ENCODE results near the gene EHD1. TPM values are rescaled to one million over a fixed set of nuclear protein-coding genes. Genes with fewer than 3 reads are reported as not detected.

Gene EHD1
- total RNA-seq, 5 donors from 2014 or later (not counting 1 experiment from before 2014, with no cell fraction given): 126 to 286 (median 269) TPM

DNA sequence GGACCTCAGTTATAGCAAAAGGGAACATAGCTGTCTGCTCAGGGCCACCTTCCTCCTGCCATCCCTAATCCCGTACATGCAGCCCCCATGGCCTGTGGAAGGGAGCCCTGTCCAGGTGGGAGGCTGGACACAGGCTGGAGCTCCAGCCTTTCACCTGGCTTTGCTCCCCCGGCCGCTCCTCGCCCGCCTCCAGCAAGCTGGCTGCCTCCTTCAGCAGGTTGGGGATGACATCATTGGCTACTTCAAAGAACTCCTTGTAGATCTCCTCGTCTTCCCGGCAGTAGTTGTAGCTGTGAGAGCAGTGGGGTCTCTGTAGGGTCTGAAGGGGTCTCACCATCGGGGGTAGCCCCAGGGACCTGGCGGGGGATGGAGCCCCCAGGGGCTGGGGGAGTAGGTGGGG lies 72.9 kb downstream of the EHD1 start:
- POLR2A ChIA-PET: interaction anchor here in 1 of 2 donors (0.7 kb wide), 1 partner anchor 28 kb away, joined by 3 read pairs; no protein-coding TSS in a partner anchor
- H3K4me3 Mint-ChIP-seq: no peak overlapping the region
- H3K4me1 ChIP-seq (ENCODE audit: control insufficient read depth in 1 of 2, extremely low read depth in 1 of 2, insufficient read depth in 2 of 2, low read length in 2 of 2): peaks cover 6 to 50% of the 10 kb centered on the region in 2 experiments

DNA sequence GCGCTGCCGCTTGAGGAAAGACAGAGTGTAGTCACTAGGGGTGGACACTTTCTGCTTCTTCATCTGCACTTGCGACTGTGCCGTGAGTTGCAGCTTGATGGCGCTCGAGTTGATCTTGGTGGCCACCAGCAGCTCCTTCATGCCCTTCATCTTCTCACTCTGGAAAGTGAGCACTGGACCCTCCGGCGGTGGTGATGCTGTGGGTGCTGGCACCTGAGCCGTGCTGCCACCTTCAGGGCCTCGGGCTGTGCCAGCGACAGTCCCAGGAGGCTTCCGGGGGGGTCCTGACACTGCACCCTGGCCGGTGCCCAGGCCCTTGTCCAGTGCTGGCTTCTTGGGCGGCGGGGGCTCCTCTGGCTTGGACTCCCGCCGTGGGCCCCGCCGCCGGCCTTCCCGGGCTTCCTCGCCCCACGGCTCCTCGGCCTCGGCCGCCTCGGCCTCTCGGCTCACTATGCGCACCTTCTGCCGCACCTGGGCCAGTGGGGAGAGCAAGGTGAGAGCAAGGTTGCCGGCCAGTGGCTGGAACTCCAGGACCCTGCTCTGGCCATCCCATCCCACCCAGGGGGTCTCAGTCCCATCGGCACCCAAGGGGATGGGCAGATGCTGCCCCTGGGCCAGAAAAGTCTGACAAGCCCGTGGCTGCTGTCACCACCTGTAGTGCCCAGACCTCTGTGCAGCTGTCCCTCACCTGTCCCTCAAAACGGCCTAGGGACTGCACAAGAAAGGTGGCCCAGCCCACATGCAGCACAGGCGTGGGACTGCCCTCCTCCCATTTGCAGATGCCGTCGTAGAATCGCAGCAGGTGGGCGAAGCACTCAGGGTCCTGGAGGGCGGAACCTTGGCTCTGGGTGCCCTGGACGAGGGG lies 73.8 kb downstream of the EHD1 start:
- Histone ChIP-seq H3K36me3 (ENCODE audit: control insufficient read depth in 2 of 2, extremely low read depth in 1 of 2, insufficient read depth in 1 of 2, low read length in 1 of 2) (peaks cover 12 to 49% of the 10 kb centered on the region in 2 donors), H3K9me3 (no peaks in the 10 kb centered on the region), H3K4me1 (ENCODE audit: control insufficient read depth in 1 of 2, extremely low read depth in 1 of 2, insufficient read depth in 2 of 2, low read length in 2 of 2) (peaks cover 6 to 48% of the 10 kb centered on the region in 2 experiments), H3K27me3 (replicated peaks in 1 of 2; ENCODE audit: control insufficient read depth in 2 of 2, extremely low read depth in 1 of 2, insufficient read depth in 2 of 2, low read length in 1 of 2) (no peaks in the 10 kb centered on the region), H3K4me3 (ENCODE audit: control insufficient read depth in 1 of 2, extremely low read depth in 1 of 2, low read length in 1 of 2) (no peak overlapping the region), H3K27ac (ENCODE audit: low read length) (no peak overlapping the region)
- Mint-ChIP-seq H3K4me1 (peaks cover 30 to 47% (median 41%) of the 10 kb centered on the region in 3 donors), H3K27ac (peak overlapping the region in 1 of 2 donors; percentile 92), H3K4me3 (peak overlapping the region; percentile 84 to 86 (median 84)), H3K36me3 (peaks cover 21% of the 10 kb centered on the region), H3K27me3 (no peaks in the 10 kb centered on the region), H3K9me3 (no peaks in the 10 kb centered on the region)
- DNase-seq: no peak
- 94% methylated on average over 18 of the region's 41 CpGs for WGBS (ENCODE audit: insufficient coverage)
- ATAC-seq (replicated peaks in 1 of 4): no peak
- ChIA-PET CTCF (no interaction called here), POLR2A (interaction anchor here (0.5 to 0.7 kb wide), 2 partner anchors 26 kb away, joined by 3 to 5 read pairs; no protein-coding TSS in a partner anchor)

More for the DNA sequence above, 72.9 kb downstream of the EHD1 start:
- no peaks in the 10 kb centered on the region for H3K9me3 Mint-ChIP-seq
- Histone ChIP-seq H3K27ac (ENCODE audit: low read length) (no peak overlapping the region), H3K27me3 (replicated peaks in 1 of 2; ENCODE audit: control insufficient read depth in 2 of 2, extremely low read depth in 1 of 2, insufficient read depth in 2 of 2, low read length in 1 of 2) (no peaks in the 10 kb centered on the region), H3K9me3 (no peaks in the 10 kb centered on the region), H3K4me3 (ENCODE audit: control insufficient read depth in 1 of 2, extremely low read depth in 1 of 2, low read length in 1 of 2) (no peak overlapping the region), H3K36me3 (ENCODE audit: control insufficient read depth in 2 of 2, extremely low read depth in 1 of 2, insufficient read depth in 1 of 2, low read length in 1 of 2) (peaks cover 11 to 40% of the 10 kb centered on the region in 2 donors)
- no peak for DNase-seq
- H3K27me3 Mint-ChIP-seq: no peaks in the 10 kb centered on the region
- peaks cover 18% of the 10 kb centered on the region for H3K36me3 Mint-ChIP-seq
- ATAC-seq (replicated peaks in 1 of 4): no peak
- CTCF ChIA-PET: no interaction called here
- peaks cover 36 to 52% (median 46%) of the 10 kb centered on the region in 3 donors for H3K4me1 Mint-ChIP-seq
- 93% methylated on average over 5 of the region's 9 CpGs for WGBS (ENCODE audit: insufficient coverage)
- no peak overlapping the region for H3K27ac Mint-ChIP-seq

DNA sequence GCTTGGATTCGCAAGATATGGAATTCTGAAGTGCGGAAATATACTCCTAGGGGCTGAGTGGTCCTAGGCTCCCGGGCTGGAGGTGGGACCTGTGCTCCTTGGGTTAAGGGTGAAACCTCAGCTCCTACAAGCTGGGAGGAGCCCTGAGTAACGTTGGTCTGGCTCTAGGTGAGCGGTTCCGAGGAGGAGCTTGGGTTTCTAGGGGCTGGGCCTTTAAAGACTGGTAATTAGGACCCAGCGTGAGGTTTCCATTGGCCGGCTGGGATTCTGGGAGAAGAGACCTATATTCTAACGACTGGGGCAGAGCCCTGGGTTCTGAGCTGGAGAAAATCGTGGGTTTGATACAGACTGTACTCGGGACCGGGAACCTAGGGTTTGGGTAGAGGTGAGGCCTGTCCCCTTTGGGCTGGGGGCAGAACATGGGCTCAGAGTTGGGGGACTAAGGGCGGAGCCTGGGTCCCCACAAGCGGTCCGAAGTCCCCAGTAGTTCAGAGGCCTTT lies 74.5 kb downstream of the EHD1 start:
- no peaks in the 10 kb centered on the region for H3K9me3 Mint-ChIP-seq
- H3K4me1 Mint-ChIP-seq: peaks cover 26 to 45% (median 36%) of the 10 kb centered on the region in 3 donors
- WGBS (ENCODE audit: insufficient coverage): 63% methylated on average over 15 of the region's 15 CpGs
- Histone ChIP-seq H3K4me1 (ENCODE audit: control insufficient read depth in 1 of 2, extremely low read depth in 1 of 2, insufficient read depth in 2 of 2, low read length in 2 of 2) (peaks cover 6 to 44% of the 10 kb centered on the region in 2 experiments), H3K4me3 (ENCODE audit: control insufficient read depth in 1 of 2, extremely low read depth in 1 of 2, low read length in 1 of 2) (peak overlapping the region; percentile 77 to 87), H3K9me3 (no peaks in the 10 kb centered on the region), H3K27ac (ENCODE audit: low read length) (peak overlapping the region; percentile 90), H3K36me3 (ENCODE audit: control insufficient read depth in 2 of 2, extremely low read depth in 1 of 2, insufficient read depth in 1 of 2, low read length in 1 of 2) (peaks cover 13 to 56% of the 10 kb centered on the region in 2 donors), H3K27me3 (replicated peaks in 1 of 2; ENCODE audit: control insufficient read depth in 2 of 2, extremely low read depth in 1 of 2, insufficient read depth in 2 of 2, low read length in 1 of 2) (no peaks in the 10 kb centered on the region)
- ChIA-PET POLR2A (interaction anchor here (0.5 to 0.7 kb wide), 2 partner anchors 25 kb away, joined by 3 to 5 read pairs; no protein-coding TSS in a partner anchor), CTCF (no interaction called here)
- H3K4me3 Mint-ChIP-seq: peak overlapping the region; percentile 84 to 86 (median 84)
- DNase-seq: no peak
- peaks cover 23% of the 10 kb centered on the region for H3K36me3 Mint-ChIP-seq
- H3K27ac Mint-ChIP-seq: peak overlapping the region; percentile 92 to 94
- H3K27me3 Mint-ChIP-seq: no peaks in the 10 kb centered on the region
- no peak for ATAC-seq (replicated peaks in 1 of 4)

DNA sequence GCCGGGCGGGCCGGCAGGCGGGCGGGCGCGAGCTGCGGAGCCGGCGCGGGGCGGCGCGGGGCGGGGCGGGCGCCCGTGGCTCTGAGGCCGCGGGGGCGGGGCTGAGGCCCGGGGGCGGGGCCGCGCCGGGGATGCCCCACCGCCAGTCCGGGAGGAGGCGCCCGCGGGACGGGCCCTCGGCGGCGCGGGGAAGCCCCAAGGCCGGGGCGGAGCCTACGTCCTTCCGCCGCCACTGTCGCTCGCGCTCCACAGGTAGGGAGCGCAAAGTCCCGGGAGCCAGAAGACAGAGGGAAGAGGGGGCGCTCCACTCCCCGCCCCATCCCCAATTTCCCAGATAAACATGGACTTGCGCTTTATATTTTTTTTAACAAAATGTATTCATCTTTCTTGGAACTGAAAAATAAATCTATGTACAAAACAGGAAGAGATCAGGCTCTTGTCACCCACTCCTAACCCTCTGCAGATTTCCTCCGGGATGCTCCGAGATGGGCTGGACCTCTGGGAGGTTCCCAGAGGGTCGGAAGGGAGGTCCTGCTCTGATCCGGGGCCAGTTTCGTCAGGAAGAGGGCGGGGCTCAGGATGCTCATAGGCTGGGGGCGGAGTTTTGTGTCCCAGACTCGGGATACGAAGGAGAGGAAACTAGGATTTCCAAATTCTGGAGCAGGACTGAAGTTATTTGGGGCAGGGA lies 75.1 kb downstream of the EHD1 start, which contains the start of gene MAP4K2:
TSS of gene MAP4K2 (minus strand) at position 57 of the 688 bp plus-strand sequence. CDS start 65 bp downstream, outside the sequence.
- no peaks in the 10 kb centered on the region for H3K27me3 Mint-ChIP-seq
- Histone ChIP-seq H3K4me3 (ENCODE audit: control insufficient read depth in 1 of 2, extremely low read depth in 1 of 2, low read length in 1 of 2) (peak within 1 kb of the TSS; percentile 77 to 87), H3K27ac (ENCODE audit: low read length) (peak within 1 kb of the TSS; percentile 90), H3K27me3 (replicated peaks in 1 of 2; ENCODE audit: control insufficient read depth in 2 of 2, extremely low read depth in 1 of 2, insufficient read depth in 2 of 2, low read length in 1 of 2) (no peaks in the 10 kb centered on the region), H3K4me1 (ENCODE audit: control insufficient read depth in 1 of 2, extremely low read depth in 1 of 2, insufficient read depth in 2 of 2, low read length in 2 of 2) (peaks cover 6 to 41% of the 10 kb centered on the region in 2 experiments), H3K36me3 (ENCODE audit: control insufficient read depth in 2 of 2, extremely low read depth in 1 of 2, insufficient read depth in 1 of 2, low read length in 1 of 2) (peaks cover 19 to 56% of the 10 kb centered on the region in 2 donors), H3K9me3 (no peaks in the 10 kb centered on the region)
- H3K4me3 Mint-ChIP-seq: peak within 1 kb of the TSS; percentile 84 to 86 (median 84)
- ATAC-seq (replicated peaks in 1 of 4): peak; percentile 89 to 96 (median 92)
- peaks cover 26% of the 10 kb centered on the region for H3K36me3 Mint-ChIP-seq
- 0% methylated on average over 25 of the region's 58 CpGs for WGBS (ENCODE audit: insufficient coverage)
- ChIA-PET CTCF (interaction anchor here in 1 of 2 donors (1.3 kb wide), 2 partner anchors 25 to 41 kb away, joined by 3 to 4 read pairs; partner anchors contain the start of gene SF1), POLR2A (no interaction called here)
- peaks cover 30 to 46% (median 37%) of the 10 kb centered on the region in 3 donors for H3K4me1 Mint-ChIP-seq
- peak within 1 kb of the TSS; percentile 92 to 94 for H3K27ac Mint-ChIP-seq
- H3K9me3 Mint-ChIP-seq: no peaks in the 10 kb centered on the region
- peak; percentile 71 to 95 (median 81) for DNase-seq

DNA sequence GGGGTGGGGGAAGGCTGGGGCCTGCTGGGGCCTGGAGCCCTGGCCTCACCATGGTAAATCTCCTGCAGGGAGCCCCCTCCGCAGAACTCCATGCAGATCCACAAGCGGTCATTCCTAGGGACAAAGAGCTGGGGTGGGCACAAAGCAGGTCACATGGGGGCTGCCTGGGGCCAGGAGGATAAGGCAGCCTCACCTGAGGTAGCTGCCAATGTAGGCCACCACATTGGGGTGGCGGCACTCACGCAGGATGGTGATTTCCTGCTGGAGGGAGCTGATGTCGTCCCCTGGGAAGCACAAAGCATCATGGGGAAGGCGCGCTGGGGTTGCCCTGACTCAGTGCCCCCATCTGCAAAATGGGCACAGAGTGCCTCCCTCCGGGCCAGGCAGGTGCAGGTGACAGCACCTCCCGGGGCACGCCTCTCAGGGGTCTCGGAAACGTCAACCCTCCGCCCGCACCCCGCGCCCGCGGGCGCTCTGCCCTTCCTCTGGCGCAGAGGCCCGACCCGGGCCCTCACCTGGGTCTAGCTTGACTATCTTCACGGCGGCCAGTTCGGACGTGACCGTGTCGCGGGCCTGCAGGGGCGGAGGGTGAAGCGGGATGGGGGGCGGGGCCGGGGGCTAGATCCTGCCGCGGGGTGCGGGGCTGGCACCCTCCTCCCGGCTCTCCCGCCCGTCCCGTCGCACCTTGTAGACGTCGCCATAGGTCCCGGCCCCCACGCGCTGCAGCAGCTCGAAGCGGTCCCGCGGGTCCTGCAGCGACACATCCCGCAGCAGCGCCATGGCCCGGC lies 75.9 kb downstream of the EHD1 start:
- WGBS (ENCODE audit: insufficient coverage): 4% methylated on average over 43 of the region's 54 CpGs
- H3K27me3 Mint-ChIP-seq: no peaks in the 10 kb centered on the region
- ATAC-seq (replicated peaks in 1 of 4) (peak; percentile 24 to 39 (median 36)), DNase-seq (peak in 26 of 35 experiments; percentile 8 to 60 (median 26))
- peak overlapping the region; percentile 78 for H3K27ac ChIP-seq (ENCODE audit: low read length)
- peaks cover 6 to 41% of the 10 kb centered on the region in 2 experiments for H3K4me1 ChIP-seq (ENCODE audit: control insufficient read depth in 1 of 2, extremely low read depth in 1 of 2, insufficient read depth in 2 of 2, low read length in 2 of 2)
- peaks cover 30 to 42% (median 34%) of the 10 kb centered on the region in 3 donors for H3K4me1 Mint-ChIP-seq
- POLR2A ChIA-PET: interaction anchor here in 1 of 2 donors (0.5 to 0.7 kb wide), 2 partner anchors 121 to 715 kb away, joined by 3 to 4 read pairs; no protein-coding TSS in a partner anchor
- peaks cover 19 to 56% of the 10 kb centered on the region in 2 donors for H3K36me3 ChIP-seq (ENCODE audit: control insufficient read depth in 2 of 2, extremely low read depth in 1 of 2, insufficient read depth in 1 of 2, low read length in 1 of 2)
- H3K9me3 ChIP-seq: no peaks in the 10 kb centered on the region
- no peaks in the 10 kb centered on the region for H3K27me3 ChIP-seq (replicated peaks in 1 of 2; ENCODE audit: control insufficient read depth in 2 of 2, extremely low read depth in 1 of 2, insufficient read depth in 2 of 2, low read length in 1 of 2)
- peak overlapping the region; percentile 70 to 77 for H3K4me3 ChIP-seq (ENCODE audit: control insufficient read depth in 1 of 2, extremely low read depth in 1 of 2, low read length in 1 of 2)
- H3K4me3 Mint-ChIP-seq: peak overlapping the region; percentile 75 to 86 (median 81)
- peak overlapping the region; percentile 85 to 90 for H3K27ac Mint-ChIP-seq
- H3K36me3 Mint-ChIP-seq: peaks cover 23% of the 10 kb centered on the region
- CTCF ChIA-PET: interaction anchor here (0.6 to 1.3 kb wide), 4 partner anchors 16 to 84 kb away, joined by 3 to 5 read pairs (median 4); partner anchors contain the start of gene SF1 (in 1 of the 2)
- H3K9me3 Mint-ChIP-seq: no peaks in the 10 kb centered on the region

All from T-cell (primary cell).